Activated gamma-delta T cell treated with Interleukin-2 at 50 U/mL for 16 hours (primary cell): Measurements from ENCODE around the gene ATP6V1D.
"Not testable (repeated sequence)": the region's sequence is repeated elsewhere in the genome, so short reads cannot be mapped to it uniquely, and the experiment has no call there.

Experiments used
- DNase-seq: peaks from one replicate; pipeline ENCODE4 v3.0.0-alpha.2; 2020

The ATP6V1D gene

GRCh38 chr14:67359775-67360469 lies at the start of gene ATP6V1D, which contains the start of gene EIF2S1:
Gene ATP6V1D, minus strand, starts transcription at chr14:67359804. Its CDS starts 106 bp downstream, at chr14:67359698.
Gene EIF2S1, plus strand, starts transcription at chr14:67360328. Its CDS starts 4,440 bp downstream, at chr14:67364768.
- DNase-seq = peak; percentile 100

- not testable (repeated sequence) for DNase-seq
Observed at GRCh38 chr14:67408122-67408801, 48.7 kb upstream of the ATP6V1D start.

GRCh38 chr14:67405771-67406170 lies 46.2 kb upstream of the ATP6V1D start:
- no peak for DNase-seq

- no peak for DNase-seq
Observed at GRCh38 chr14:67400434-67400833, 40.8 kb upstream of the ATP6V1D start.

- DNase-seq = no peak
Observed at GRCh38 chr14:67397536-67397935, 37.9 kb upstream of the ATP6V1D start.

GRCh38 chr14:67396381-67396970 lies 36.9 kb upstream of the ATP6V1D start:
- DNase-seq = no peak

- no peak for DNase-seq
Observed at GRCh38 chr14:67395876-67396189, 36.2 kb upstream of the ATP6V1D start.

GRCh38 chr14:67395086-67395875 lies 35.7 kb upstream of the ATP6V1D start:
- no peak for DNase-seq

- no peak for DNase-seq
Observed at GRCh38 chr14:67393689-67394088, 34.1 kb upstream of the ATP6V1D start.

- no peak for DNase-seq
Observed at GRCh38 chr14:67392800-67393199, 33.2 kb upstream of the ATP6V1D start.

GRCh38 chr14:67392123-67392522 lies 32.5 kb upstream of the ATP6V1D start:
- no peak for DNase-seq

GRCh38 chr14:67391268-67391667 lies 31.7 kb upstream of the ATP6V1D start:
- DNase-seq = no peak

GRCh38 chr14:67389811-67390534 lies 30.4 kb upstream of the ATP6V1D start:
- DNase-seq = no peak

- DNase-seq = no peak
Observed at GRCh38 chr14:67389275-67389674, 29.7 kb upstream of the ATP6V1D start.

GRCh38 chr14:67387195-67387594 lies 27.6 kb upstream of the ATP6V1D start:
- DNase-seq = no peak

GRCh38 chr14:67385618-67386017 lies 26.0 kb upstream of the ATP6V1D start:
- no peak for DNase-seq

GRCh38 chr14:67385120-67385519 lies 25.5 kb upstream of the ATP6V1D start:
- DNase-seq = no peak

- DNase-seq = no peak
Observed at GRCh38 chr14:67377916-67378315, 18.3 kb upstream of the ATP6V1D start.

- no peak for DNase-seq
Observed at GRCh38 chr14:67373347-67373746, 13.7 kb upstream of the ATP6V1D start.

- no peak for DNase-seq
Observed at GRCh38 chr14:67372833-67373232, 13.2 kb upstream of the ATP6V1D start.

GRCh38 chr14:67371247-67372148 lies 11.9 kb upstream of the ATP6V1D start:
- no peak for DNase-seq

GRCh38 chr14:67370830-67371229 lies 11.2 kb upstream of the ATP6V1D start:
- no peak for DNase-seq
